Stimulated activated CD8-positive, alpha-beta memory T cell treated with anti-CD3 and anti-CD28 coated beads, Interleukin-7, amount 100 ng/mL, for 24 hours (primary cell): Measurements from ENCODE around the gene EMILIN3.

ENCODE experiments used
- DNase-seq: peaks from one replicate; pipeline ENCODE4 v3.0.0-alpha.2; 2020; ENCODE audit warnings: low read depth

The EMILIN3 gene

DNA sequence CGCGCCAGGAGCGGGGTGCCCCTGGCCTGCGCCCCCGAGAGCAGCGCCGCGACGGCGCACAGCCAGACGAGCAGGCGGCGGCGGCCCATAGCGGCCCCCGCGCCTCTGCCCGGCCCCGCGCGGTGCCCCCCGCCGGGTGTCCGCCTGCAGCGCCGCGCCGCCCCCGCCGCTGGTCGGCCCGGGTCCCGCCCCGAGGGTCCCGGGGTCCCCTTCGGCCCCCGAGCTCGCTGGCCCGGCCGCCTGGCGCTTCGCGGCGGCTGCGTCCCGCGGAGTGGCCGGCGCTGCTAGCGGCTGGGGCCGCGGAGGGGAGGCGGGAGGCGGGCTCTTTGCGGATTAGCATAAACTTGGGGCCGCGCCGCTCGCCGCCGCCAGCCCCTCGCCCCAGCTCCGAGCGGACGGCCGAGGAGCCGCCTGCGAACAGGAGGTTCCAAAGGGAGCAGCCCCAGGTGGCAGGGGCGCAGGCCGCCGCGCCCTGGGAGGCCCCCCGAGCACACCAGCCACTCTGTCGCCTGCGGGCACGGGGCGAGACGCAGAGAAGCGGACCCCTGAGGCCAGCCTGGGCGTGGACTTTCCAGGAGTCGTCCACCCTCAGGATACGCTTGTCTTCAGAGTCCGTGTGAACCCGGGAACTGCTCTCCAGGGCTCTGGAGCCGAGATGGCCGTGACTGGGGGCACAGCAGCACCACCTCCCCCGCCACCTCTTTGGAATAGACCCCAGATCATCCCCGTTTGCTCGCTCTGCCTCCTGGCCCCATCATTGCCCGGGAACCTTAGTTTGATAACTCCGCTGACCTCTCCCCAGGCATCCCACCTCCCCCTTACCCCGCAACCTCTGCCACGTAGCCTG, at the start of gene EMILIN3:
TSS of gene EMILIN3 (minus strand) at position 273 of the 847 bp plus-strand sequence. CDS start at position 89, 184 bp downstream.
- DNase-seq: no peak

DNA sequence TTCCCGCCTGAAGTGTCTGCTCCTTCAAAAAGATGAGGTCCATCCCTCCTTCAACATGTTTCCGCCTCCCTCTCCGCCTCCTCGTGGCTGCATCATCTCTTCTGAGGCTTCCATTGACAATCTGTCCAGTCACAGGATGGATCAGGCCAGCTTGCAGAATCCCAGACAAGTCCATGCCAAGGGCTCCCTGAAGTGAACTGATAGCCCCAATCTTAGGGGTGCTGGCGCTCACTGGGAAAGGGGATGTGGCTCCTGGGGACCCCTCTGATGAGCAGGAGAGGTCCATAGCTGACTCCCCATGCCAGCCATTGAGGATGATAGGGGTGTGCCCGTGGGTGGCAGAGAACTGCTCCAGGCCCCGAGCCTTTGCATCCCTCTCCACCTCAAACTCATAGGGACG, 48.6 kb upstream of the EMILIN3 start:
- DNase-seq: no peak

DNA sequence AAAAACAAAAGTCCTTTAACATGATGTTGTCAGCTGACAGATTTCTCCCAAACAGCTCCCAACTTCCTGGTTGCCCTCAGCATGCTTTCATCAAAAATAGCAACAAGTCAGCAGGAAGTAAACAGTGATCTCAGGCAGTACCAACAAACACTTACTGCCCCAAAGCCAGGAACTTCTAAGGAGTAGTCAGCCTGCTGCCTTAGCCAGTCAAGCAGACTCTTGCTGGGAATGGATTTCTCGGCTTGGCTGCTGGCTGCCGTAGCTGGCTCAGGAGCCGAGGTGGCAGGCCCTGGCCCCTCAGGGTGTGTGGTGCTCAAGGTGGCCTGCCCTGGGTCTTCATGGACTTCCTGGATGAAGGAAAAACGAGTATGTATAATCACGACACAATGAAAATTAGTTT, 46.6 kb upstream of the EMILIN3 start:
- no peak for DNase-seq

GRCh38 chr20:41412324-41413120, 45.9 kb upstream of the EMILIN3 start:
- no peak for DNase-seq

- no peak for DNase-seq
These were observed 44.8 kb upstream of the EMILIN3 start for GRCh38 chr20:41411391-41411847.

DNA sequence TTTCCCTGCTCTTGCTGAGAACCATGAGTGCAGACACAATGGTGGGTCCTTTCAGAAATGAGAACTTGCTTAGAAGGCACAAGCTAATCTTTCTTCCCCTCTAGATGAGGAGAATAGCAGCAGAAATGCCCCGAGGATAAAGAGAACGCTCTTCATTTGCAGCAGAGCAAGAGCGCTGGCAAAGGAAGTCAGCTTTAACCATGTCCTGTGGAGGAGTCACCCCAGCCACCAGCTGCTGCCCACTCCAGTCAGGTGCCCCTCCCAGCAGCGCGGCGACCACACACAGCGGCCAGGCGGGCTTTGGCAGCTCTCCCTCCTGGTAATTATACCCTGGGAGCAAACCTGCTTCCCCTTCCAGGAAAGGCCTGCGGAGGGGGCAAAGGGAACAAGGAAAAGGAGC, 42.4 kb upstream of the EMILIN3 start:
- DNase-seq: no peak

DNA sequence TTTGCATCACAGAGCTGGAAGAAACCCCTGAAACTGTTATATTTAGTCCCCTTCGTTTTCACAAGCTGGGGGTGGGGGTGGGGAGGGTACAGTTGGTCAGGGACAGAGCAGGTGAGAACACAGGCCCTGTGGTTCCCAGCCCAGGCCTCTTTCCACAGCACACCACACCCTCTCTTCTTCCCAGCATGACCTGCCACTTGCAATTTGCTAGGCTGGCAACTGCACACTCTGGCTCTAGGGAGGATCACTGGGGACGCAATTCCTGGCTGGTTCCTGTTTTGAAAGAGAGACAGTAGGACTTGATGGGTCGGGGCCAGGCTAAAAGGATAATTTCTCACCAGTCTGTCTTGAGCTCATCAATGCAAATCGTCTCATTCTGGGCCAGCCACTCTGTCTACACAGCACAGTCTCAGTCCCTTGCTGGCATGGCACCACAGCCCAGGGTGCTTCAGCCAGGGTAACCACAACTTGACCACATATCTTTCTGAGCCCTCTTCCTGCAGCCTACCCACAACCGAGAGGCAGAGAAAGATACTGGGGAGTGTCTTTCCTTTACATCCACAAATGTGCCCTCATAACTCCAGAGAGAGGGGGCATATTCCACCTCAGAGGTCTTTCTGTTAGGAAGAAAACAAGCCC, 41.7 kb upstream of the EMILIN3 start:
- no peak for DNase-seq

GRCh38 chr20:41407607-41408006, 41.0 kb upstream of the EMILIN3 start:
- no peak for DNase-seq

- DNase-seq: no peak
These were observed 40.4 kb upstream of the EMILIN3 start for GRCh38 chr20:41406896-41407444.

DNA sequence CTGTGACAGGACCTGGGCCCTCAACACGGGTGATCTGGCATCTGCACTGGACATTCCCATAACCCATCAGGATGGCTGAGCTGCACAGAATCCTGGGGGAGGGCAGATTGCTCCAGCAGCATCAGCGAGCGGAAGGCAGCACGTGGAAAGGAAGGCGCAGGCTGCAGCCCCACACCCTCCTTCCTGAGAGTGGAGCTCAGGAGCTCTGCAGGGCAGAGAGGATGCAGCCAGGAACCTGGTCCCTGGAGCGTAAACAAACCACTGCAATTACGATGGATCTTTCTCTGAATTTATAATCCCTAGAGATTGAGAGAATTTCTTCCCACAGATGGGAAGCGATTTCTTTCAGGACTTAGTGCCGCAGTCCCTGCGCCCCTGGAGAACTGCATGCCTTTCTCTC, 39.7 kb upstream of the EMILIN3 start:
- no peak for DNase-seq

DNA sequence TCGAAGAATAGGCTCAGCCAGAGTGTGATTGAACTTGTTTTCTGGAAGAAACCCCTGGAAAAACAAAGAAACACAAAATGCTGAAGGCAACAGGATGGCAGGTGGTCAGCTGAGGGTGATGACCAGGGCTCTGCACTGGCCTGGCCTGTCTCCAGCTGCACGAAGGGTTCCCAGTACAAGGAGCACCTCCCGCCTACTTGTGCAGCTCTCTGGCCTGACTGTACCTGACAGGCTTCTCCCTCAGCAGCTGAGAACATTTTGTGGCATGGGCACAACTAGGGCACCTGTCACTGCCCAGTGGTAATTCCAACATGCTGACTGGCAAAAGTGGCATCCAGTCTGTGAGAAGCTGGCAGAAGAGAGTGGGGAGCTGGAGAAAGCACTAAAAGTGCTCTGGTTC, 38.8 kb upstream of the EMILIN3 start:
- no peak for DNase-seq

- no peak for DNase-seq
These were observed 37.0 kb upstream of the EMILIN3 start for GRCh38 chr20:41403604-41404003.

DNA sequence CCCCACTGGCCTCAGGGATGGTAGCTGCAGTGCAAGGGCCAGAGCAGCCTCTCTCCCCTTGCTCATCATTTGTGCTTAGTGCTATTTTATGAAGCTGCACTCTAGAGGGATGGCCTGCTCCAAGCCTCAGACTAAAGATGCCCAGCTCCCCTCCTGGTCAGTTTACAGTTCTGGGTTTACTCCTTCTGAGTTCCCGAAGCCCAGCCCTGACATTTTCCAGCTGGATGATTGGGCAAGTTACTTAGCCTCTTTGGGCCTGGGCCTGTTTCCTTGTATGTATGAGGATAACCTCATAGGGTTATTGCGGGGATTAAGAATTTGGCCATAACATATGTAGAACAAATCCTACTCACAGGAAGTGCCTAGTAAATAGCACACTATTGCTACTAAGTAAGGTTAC, 31.8 kb upstream of the EMILIN3 start:
- no peak for DNase-seq

GRCh38 chr20:41395667-41396664, 29.3 kb upstream of the EMILIN3 start:
- DNase-seq: no peak

- no peak for DNase-seq
These were observed 28.5 kb upstream of the EMILIN3 start for GRCh38 chr20:41394931-41395666.

DNA sequence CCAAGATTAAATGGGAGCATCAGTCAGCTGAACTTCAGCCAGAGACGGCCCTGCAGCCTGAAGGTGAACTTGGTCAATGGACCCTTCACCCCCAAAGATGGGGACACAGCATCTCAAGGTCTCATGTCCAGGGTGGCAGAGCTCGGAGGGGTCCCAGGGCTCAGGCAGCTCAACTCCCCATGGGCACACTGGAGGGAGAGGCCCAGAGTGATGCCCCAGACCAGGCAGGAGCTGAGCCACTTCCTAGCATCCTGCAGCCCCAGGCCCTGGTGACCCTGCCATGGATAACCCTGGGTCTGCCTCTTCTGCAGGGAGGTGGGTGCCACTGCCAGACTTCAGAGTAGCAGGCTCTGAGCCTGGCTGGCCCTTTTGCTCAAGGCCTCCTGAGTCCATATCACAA, 27.5 kb upstream of the EMILIN3 start:
- no peak for DNase-seq

DNA sequence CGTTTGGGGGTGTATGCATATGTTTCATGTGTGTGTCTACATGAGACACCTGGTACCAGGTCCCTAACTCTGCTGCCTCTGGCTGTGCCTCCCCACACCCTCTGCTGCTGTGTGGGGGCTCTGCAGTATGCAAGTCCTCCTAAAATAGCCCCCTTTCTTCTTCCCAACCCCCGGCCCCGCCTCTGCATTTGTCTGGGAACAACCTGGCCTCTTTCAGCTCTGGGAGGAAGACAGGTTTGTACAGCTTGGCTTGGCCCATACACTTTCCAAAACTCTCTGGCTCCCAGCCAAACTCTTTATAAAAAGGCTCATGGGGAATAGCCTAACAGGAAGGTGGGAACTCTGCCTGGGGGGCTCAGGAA, 27.1 kb upstream of the EMILIN3 start:
- DNase-seq: no peak

- DNase-seq: no peak
These were observed 26.5 kb upstream of the EMILIN3 start for GRCh38 chr20:41392871-41393704.

DNA sequence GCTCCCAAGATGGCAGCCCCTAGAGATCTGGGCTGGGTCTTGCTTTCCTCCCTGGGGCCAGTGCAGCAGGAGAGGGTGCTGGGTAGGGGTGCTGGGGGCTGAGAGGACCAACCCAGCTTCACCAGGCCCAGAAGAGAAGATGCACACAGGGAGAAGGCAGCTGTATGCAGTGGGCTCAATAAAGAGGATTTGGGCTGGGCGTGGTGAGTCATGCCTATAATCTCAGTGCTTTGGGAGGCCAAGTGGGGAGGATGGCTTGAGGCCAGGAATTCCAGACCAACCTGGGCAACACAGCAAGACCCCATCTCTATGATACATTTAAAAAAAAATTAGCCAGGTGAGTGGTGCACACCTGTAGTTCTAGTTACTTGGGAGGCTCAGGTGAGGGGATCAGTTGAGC, 25.7 kb upstream of the EMILIN3 start:
- DNase-seq: no peak

DNA sequence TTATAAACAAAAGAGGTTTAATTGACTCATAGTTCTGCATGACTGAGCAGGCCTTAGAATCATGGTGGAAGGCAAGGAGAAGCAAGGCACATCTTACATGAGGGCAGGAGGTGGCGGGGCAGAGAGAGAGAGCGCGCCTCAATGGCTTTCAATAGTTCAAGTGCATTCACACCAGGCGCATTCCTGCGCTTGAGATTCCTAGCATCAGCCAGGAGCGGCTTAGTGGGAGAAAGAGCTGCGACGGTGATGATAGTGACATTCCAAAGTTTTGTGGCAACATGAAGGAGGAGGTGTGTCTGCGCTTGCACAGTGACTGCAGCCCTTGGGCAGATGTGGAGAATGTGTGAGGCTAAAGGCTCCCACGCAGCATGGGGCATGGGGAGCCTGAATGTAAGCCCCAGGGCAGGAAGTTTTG, 25.0 kb upstream of the EMILIN3 start:
- DNase-seq: no peak
